CD4-positive, alpha-beta memory T cell (primary cell): ENCODE results near the gene GKN2. TPM values are rescaled to one million over a fixed set of nuclear protein-coding genes. Genes with fewer than 3 reads are reported as not detected.
"Not testable (repeated sequence)": the region's sequence is repeated elsewhere in the genome, so short reads cannot be mapped to it uniquely, and the experiment has no call there.

ENCODE experiments used
- CTCF ChIA-PET: fragments of 350-600 bp; sonication (Branson Sonifier 250); formaldehyde crosslinking; loops from one replicate; lab custom pipeline; 2021; ENCODE audit warnings: inconsistent platforms; ENCODE audit not compliant: partially characterized antibody; lab: Charles Lee
- POLR2A ChIA-PET: fragments of 350-600 bp; sonication (Branson Sonifier 250); formaldehyde crosslinking; loops from one replicate; lab custom pipeline; 2021; ENCODE audit not compliant: partially characterized antibody; lab: Charles Lee
- DNase-seq, 5 donors: peaks; one replicate each; pipeline versions ENCODE4 v3.0.0 to v3.0.0-alpha.2; 2020 to 2022; ENCODE audit warnings: mixed read lengths in 1 of 5
- H3K27ac ChIP-seq: one replicate; pipeline ENCODE4 v1.7.0; 2013; ENCODE audit warnings: low read depth, low read length
- H3K27me3 ChIP-seq: 2 replicates; pipeline ENCODE4 v1.7.0; 2013; ENCODE audit warnings: mild to moderate bottlenecking, low read length, moderate library complexity; ENCODE audit not compliant: insufficient read depth
- H3K36me3 ChIP-seq: 2 replicates; pipeline ENCODE4 v1.7.0; 2013; ENCODE audit warnings: mild to moderate bottlenecking, low read length, moderate library complexity; ENCODE audit not compliant: insufficient read depth
- H3K4me1 ChIP-seq: 2 replicates; pipeline ENCODE4 v1.7.0; 2013; ENCODE audit warnings: mild to moderate bottlenecking, low read length, moderate library complexity; ENCODE audit not compliant: insufficient read depth
- H3K4me3 ChIP-seq, 2 donors: one replicate each; pipeline ENCODE4 v1.7.0; 2013; ENCODE audit warnings: low read length in 2 of 2, mild to moderate bottlenecking in 1 of 2
- H3K9me3 ChIP-seq, 2 donors: one replicate each; pipeline ENCODE4 v1.7.0; 2013; ENCODE audit warnings: low read length in 2 of 2, control low read depth in 1 of 2; ENCODE audit not compliant: control insufficient read depth in 1 of 2
- H3K27ac Mint-ChIP-seq, 7 donors: one replicate each; pipeline ENCODE4 v1.8.0; 2020 to 2021; ENCODE audit warnings: mixed read lengths in 7 of 7, mild to moderate bottlenecking in 6 of 7, inconsistent platforms in 3 of 7, moderate library complexity in 3 of 7
- H3K27me3 Mint-ChIP-seq, 2 donors: one replicate each; pipeline ENCODE4 v1.8.0; 2020 to 2021; ENCODE audit warnings: mixed read lengths in 2 of 2
- H3K36me3 Mint-ChIP-seq, 2 donors: one replicate each; pipeline ENCODE4 v1.8.0; 2020 to 2021; ENCODE audit warnings: mixed read lengths in 2 of 2, inconsistent platforms in 1 of 2, mild to moderate bottlenecking in 1 of 2
- H3K4me1 Mint-ChIP-seq, 4 donors: one replicate each; pipeline ENCODE4 v1.8.0; 2020 to 2021; ENCODE audit warnings: mixed read lengths in 4 of 4, mild to moderate bottlenecking in 1 of 4
- H3K4me3 Mint-ChIP-seq, 8 donors: one replicate each; pipeline ENCODE4 v1.8.0; 2020 to 2021; ENCODE audit warnings: mixed read lengths in 8 of 8, mild to moderate bottlenecking in 7 of 8, moderate library complexity in 6 of 8, inconsistent platforms in 3 of 8
- H3K9me3 Mint-ChIP-seq, 8 donors: one replicate each; pipeline ENCODE4 v1.8.0; 2020 to 2021; ENCODE audit warnings: mixed read lengths in 8 of 8, mild to moderate bottlenecking in 5 of 8, inconsistent platforms in 3 of 8, moderate library complexity in 1 of 8
- intact Hi-C: fragments of 100-400 bp; cut with micrococcal nuclease; formaldehyde crosslinking; loops from one replicate; pipeline ENCODE4 v1.15.1; 2023
- polyA plus RNA-seq, 2 donors: library from polyadenylated mRNA; unstranded; fragments of 300-500 nt; fragmentation: Illumina TruSeq; gene quantifications; one replicate each; pipeline ENCODE4 v1.2.3, GENCODE V29; 2021
- total RNA-seq, 2 experiments: library from RNA; stranded (reverse); gene quantifications; one replicate each; pipeline ENCODE4 v1.2.3, GENCODE V29; 2021

The GKN2 gene
- total and polyA plus RNA-seq, 4 experiments from 2014 or later: not detected

GRCh38 chr2:68964282-68964681, 11.6 kb upstream of the GKN2 start:
- ChIA-PET POLR2A (no interaction called here), CTCF (no interaction called here)
- Histone ChIP-seq H3K9me3 (no peaks in the 10 kb centered on the region), H3K27me3 (peaks cover 4% of the 10 kb centered on the region), H3K4me1 (no peaks in the 10 kb centered on the region), H3K36me3 (no peaks in the 10 kb centered on the region), H3K27ac (no peak overlapping the region), H3K4me3 (no peak overlapping the region)
- Mint-ChIP-seq H3K4me3 (no peak overlapping the region), H3K4me1 (no peaks in the 10 kb centered on the region), H3K27me3 (peaks cover 16 to 31% of the 10 kb centered on the region in 2 donors), H3K27ac (no peak overlapping the region), H3K9me3 (peaks cover 0 to 2% (median 0%) of the 10 kb centered on the region in 8 donors), H3K36me3 (no peaks in the 10 kb centered on the region)
- intact Hi-C loops: no loop called here
- DNase-seq: no peak

DNA sequence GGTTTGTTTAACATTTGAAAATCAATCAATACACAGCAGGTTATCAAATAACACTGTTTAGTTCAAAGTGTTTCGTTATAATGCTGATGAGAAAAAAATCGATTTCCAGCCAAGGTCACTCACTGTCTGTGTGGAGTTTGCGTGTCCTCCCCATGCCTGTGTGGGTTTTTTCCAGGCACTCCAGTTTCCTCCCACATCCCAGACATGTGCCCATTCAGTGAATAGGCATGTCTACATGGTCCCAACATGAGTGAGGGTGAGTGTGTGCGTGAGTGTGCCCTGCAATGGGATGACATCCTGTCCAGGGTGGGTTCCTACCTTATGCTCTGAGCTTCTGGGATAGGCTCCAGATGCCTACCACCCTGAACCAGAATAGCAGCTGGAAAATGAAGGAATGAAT, 8.7 kb upstream of the GKN2 start:
- DNase-seq: no peak
- Histone ChIP-seq H3K4me3 (no peak overlapping the region), H3K27me3 (peaks cover 4% of the 10 kb centered on the region), H3K27ac (no peak overlapping the region), H3K36me3 (no peaks in the 10 kb centered on the region), H3K9me3 (no peaks in the 10 kb centered on the region), H3K4me1 (no peaks in the 10 kb centered on the region)
- no peaks in the 10 kb centered on the region for H3K4me1 Mint-ChIP-seq
- ChIA-PET CTCF (no interaction called here), POLR2A (no interaction called here)
- no peaks in the 10 kb centered on the region for H3K36me3 Mint-ChIP-seq
- intact Hi-C loops: no loop called here
- peaks cover 15 to 23% of the 10 kb centered on the region in 2 donors for H3K27me3 Mint-ChIP-seq
- no peaks in the 10 kb centered on the region for H3K9me3 Mint-ChIP-seq
- no peak overlapping the region for H3K4me3 Mint-ChIP-seq
- H3K27ac Mint-ChIP-seq: no peak overlapping the region

DNA sequence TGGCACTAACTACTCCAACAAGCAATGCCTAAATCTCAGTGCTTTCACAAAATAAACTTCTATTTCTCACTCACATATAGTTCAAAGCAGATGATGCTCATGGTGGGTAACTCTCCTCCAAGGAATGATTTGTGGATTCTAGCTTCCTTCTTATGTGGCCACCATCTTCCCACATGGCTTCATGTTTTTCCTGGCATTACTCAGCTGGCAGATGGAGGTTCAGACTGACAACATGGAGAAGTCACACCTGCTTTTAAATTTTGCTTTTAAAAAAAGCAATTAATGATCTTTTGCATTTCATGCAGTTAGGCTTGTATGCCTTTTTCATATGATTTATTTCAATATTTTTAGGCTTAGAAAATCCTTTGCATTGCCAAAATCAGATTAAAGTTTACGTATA, 6.3 kb upstream of the GKN2 start:
- no peak for DNase-seq
- intact Hi-C loops: no loop called here
- POLR2A ChIA-PET: no interaction called here
- Mint-ChIP-seq H3K4me3 (no peak overlapping the region), H3K9me3 (peaks cover 0 to 3% (median under 1%) of the 10 kb centered on the region in 8 donors), H3K36me3 (no peaks in the 10 kb centered on the region), H3K27me3 (peaks cover 15 to 17% of the 10 kb centered on the region in 2 donors), H3K4me1 (no peaks in the 10 kb centered on the region), H3K27ac (no peak overlapping the region)
- H3K27me3 ChIP-seq: peaks cover 3% of the 10 kb centered on the region
- H3K36me3 ChIP-seq: no peaks in the 10 kb centered on the region
- H3K9me3 ChIP-seq: no peaks in the 10 kb centered on the region
- no peak overlapping the region for H3K4me3 ChIP-seq
- CTCF ChIA-PET: interaction anchor here (1.5 kb wide), 1 partner anchor 16 kb away, joined by 6 read pairs; no protein-coding TSS in a partner anchor
- H3K4me1 ChIP-seq: no peaks in the 10 kb centered on the region
- H3K27ac ChIP-seq: no peak overlapping the region

DNA sequence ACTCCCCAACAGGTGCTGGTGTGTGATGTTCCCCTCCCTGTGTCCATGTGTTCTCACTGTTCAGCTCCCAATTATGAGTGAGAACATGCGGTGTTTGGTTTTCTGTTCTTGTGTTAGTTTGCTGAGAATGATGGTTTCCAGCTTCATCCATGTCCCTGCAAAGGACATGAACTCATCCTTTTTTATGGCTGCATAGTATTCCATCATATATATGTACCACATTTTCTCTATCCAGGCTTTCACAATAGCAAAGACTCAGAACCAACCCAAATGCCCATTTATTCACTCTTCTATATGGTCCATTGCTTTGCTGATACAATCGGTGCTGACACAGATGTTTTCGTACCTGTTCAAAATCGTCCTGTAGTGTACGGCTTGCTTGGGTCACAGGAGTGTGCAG, 2.7 kb upstream of the GKN2 start:
- H3K36me3 Mint-ChIP-seq, H3K4me3 Mint-ChIP-seq, H3K27ac ChIP-seq, H3K27ac Mint-ChIP-seq, H3K36me3 ChIP-seq, DNase-seq, intact Hi-C loops, H3K27me3 ChIP-seq, H3K9me3 Mint-ChIP-seq, H3K4me3 ChIP-seq, H3K4me1 ChIP-seq, H3K9me3 ChIP-seq, POLR2A ChIA-PET, H3K4me1 Mint-ChIP-seq: not testable (repeated sequence)
- peaks cover 16 to 18% of the 10 kb centered on the region in 2 donors for H3K27me3 Mint-ChIP-seq
- CTCF ChIA-PET: interaction anchor here (3.0 kb wide), 1 partner anchor 12 kb away, joined by 19 read pairs; no protein-coding TSS in a partner anchor

DNA sequence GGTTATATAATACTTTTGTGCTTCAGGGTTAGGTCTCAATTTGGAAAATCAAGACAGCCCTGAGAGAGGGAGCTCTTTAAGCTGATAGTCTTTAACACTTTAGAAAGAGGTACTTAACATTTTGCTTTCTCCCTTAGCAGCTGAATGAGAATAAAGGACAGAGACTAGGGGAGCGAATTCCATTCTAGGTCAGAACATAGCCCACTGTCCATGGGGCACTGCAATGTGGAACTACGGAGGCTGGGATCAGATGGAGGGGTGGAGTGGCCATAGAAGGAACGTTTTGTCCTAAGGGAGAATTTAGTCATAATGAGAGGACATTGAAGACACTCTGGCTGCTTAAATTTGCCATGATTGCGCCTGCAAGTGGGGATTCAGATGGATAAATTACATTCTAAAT, 794 bp downstream of the GKN2 start:
- no peaks in the 10 kb centered on the region for H3K36me3 ChIP-seq
- ChIA-PET POLR2A (no interaction called here), CTCF (interaction anchor here (1.5 kb wide), 1 partner anchor 9 kb away, joined by 6 read pairs; no protein-coding TSS in a partner anchor)
- Mint-ChIP-seq H3K4me1 (no peaks in the 10 kb centered on the region), H3K9me3 (peaks cover 0 to 5% (median under 1%) of the 10 kb centered on the region in 8 donors), H3K27me3 (peaks cover 14 to 24% of the 10 kb centered on the region in 2 donors), H3K36me3 (no peaks in the 10 kb centered on the region), H3K27ac (peak overlapping the region in 1 of 7 donors; percentile 16), H3K4me3 (no peak overlapping the region)
- H3K4me1 ChIP-seq: no peaks in the 10 kb centered on the region
- intact Hi-C loops: no loop called here
- no peak for DNase-seq
- no peak overlapping the region for H3K4me3 ChIP-seq
- no peak overlapping the region for H3K27ac ChIP-seq
- H3K27me3 ChIP-seq: peaks cover 4% of the 10 kb centered on the region
- H3K9me3 ChIP-seq: no peaks in the 10 kb centered on the region

GRCh38 chr2:68948710-68949109, 4.0 kb downstream of the GKN2 start:
- Mint-ChIP-seq H3K4me3 (no peak overlapping the region), H3K36me3 (no peaks in the 10 kb centered on the region), H3K27ac (peak overlapping the region in 1 of 7 donors; percentile 69), H3K4me1 (peaks cover 0 to under 1% (median under 1%) of the 10 kb centered on the region in 4 donors), H3K9me3 (peaks cover 0 to 11% (median 5%) of the 10 kb centered on the region in 8 donors), H3K27me3 (peaks cover 22 to 30% of the 10 kb centered on the region in 2 donors)
- H3K9me3 ChIP-seq: no peaks in the 10 kb centered on the region
- intact Hi-C loops: no loop called here
- H3K36me3 ChIP-seq: no peaks in the 10 kb centered on the region
- POLR2A ChIA-PET: no interaction called here
- no peak overlapping the region for H3K27ac ChIP-seq
- DNase-seq: no peak
- peaks cover 4% of the 10 kb centered on the region for H3K27me3 ChIP-seq
- CTCF ChIA-PET: no interaction called here
- H3K4me3 ChIP-seq: no peak overlapping the region
- no peaks in the 10 kb centered on the region for H3K4me1 ChIP-seq

- no peak overlapping the region for H3K27ac ChIP-seq
- peaks cover 0 to 11% (median 5%) of the 10 kb centered on the region in 8 donors for H3K9me3 Mint-ChIP-seq
- no peaks in the 10 kb centered on the region for H3K36me3 Mint-ChIP-seq
- no peaks in the 10 kb centered on the region for H3K4me1 ChIP-seq
- H3K27me3 ChIP-seq: peaks cover 15% of the 10 kb centered on the region
- no peak for DNase-seq
- no peaks in the 10 kb centered on the region for H3K36me3 ChIP-seq
- H3K9me3 ChIP-seq: no peaks in the 10 kb centered on the region
- ChIA-PET POLR2A (no interaction called here), CTCF (no interaction called here)
- no peak overlapping the region for H3K27ac Mint-ChIP-seq
- intact Hi-C loops: no loop called here
- H3K27me3 Mint-ChIP-seq: peaks cover 29% of the 10 kb centered on the region in 2 donors
- no peak overlapping the region for H3K4me3 ChIP-seq
- H3K4me1 Mint-ChIP-seq: peaks cover 2 to 5% (median 5%) of the 10 kb centered on the region in 4 donors
- no peak overlapping the region for H3K4me3 Mint-ChIP-seq
Observed at GRCh38 chr2:68946117-68946516, 6.6 kb downstream of the GKN2 start.
